ENCODE results near the gene GNB2.
A peak's percentile ranks its signal among the peaks of the same experiment; 100 is the strongest.

The GNB2 gene

GRCh38 chr7:100692578-100692961 is 19.0 kb downstream of the GNB2 start:
- Histone ChIP-seq H3K23ac (ENCODE audit: low read length in 2 of 2) (no peak overlapping the region), H3K14ac (ENCODE audit: low read length in 2 of 2) (no peak overlapping the region), H2BK120ac (ENCODE audit: low read depth, low read length) (no peak overlapping the region), H2BK12ac (ENCODE audit: low read length in 2 of 2) (no peak overlapping the region), H3K4me2 (ENCODE audit: low read length, poor library complexity, severe bottlenecking) (peak overlapping the region; percentile 85), H3K4ac (ENCODE audit: low read depth in 1 of 2, low read length in 2 of 2) (no peak overlapping the region), H3K79me1 (replicated peaks; ENCODE audit: low read length, poor library complexity, severe bottlenecking) (peaks cover 28% of the 10 kb centered on the region), H4K91ac (ENCODE audit: low read length) (no peak overlapping the region), H4K8ac (ENCODE audit: low read length) (no peak overlapping the region), H2AK5ac (ENCODE audit: low read length, severe bottlenecking) (no peak overlapping the region), H3K4me3 (ENCODE audit: insufficient read depth in 1 of 2, low read depth in 1 of 2, low read length in 2 of 2) (peak overlapping the region in 1 of 2 experiments; percentile 95), H3K18ac (ENCODE audit: low read depth in 1 of 2, low read length in 2 of 2) (no peak overlapping the region), H3K27ac (ENCODE audit: low read length, poor library complexity, severe bottlenecking) (no peak overlapping the region), H2AFZ (ENCODE audit: low read depth, low read length) (no peak overlapping the region), H3K4me1 (ENCODE audit: control insufficient read depth, insufficient read depth, low read depth, low read length) (peaks cover 28% of the 10 kb centered on the region), H3K36me3 (ENCODE audit: control insufficient read depth in 1 of 2, insufficient read depth in 2 of 2, low read depth in 1 of 2, low read length in 2 of 2) (peaks cover 16 to 27% of the 10 kb centered on the region in 2 experiments), H3K9me3 (ENCODE audit: control insufficient read depth, low read length) (no peaks in the 10 kb centered on the region), H2BK5ac (ENCODE audit: low read depth, low read length, poor library complexity, severe bottlenecking) (no peak overlapping the region), H3K9ac (ENCODE audit: low read length) (peak overlapping the region; percentile 91), H3K27me3 (ENCODE audit: control insufficient read depth in 1 of 2, insufficient read depth in 1 of 2, low read length in 2 of 2) (no peaks in the 10 kb centered on the region), H2BK15ac (ENCODE audit: low read depth, poor library complexity, severe bottlenecking) (no peak overlapping the region)
- 61% methylated on average over 6 of the region's 6 CpGs for WGBS
- no peak for DNase-seq

- 2% methylated on average over 52 of the region's 81 CpGs for WGBS
- H2AK5ac ChIP-seq (ENCODE audit: low read length, severe bottlenecking), result no peak overlapping the region
- H3K4me2 ChIP-seq (ENCODE audit: low read length, poor library complexity, severe bottlenecking), result peak overlapping the region; percentile 85
- H3K23ac ChIP-seq (ENCODE audit: low read length in 2 of 2), result peak overlapping the region in 1 of 2 experiments; percentile 35
- H3K36me3 ChIP-seq (ENCODE audit: control insufficient read depth in 1 of 2, insufficient read depth in 2 of 2, low read depth in 1 of 2, low read length in 2 of 2), result peaks cover 9 to 18% of the 10 kb centered on the region in 2 experiments
- DNase-seq, result no peak
- peak overlapping the region; percentile 89 to 95 for H3K4me3 ChIP-seq (ENCODE audit: insufficient read depth in 1 of 2, low read depth in 1 of 2, low read length in 2 of 2)
- no peak overlapping the region for H4K8ac ChIP-seq (ENCODE audit: low read length)
- no peak overlapping the region for H2AFZ ChIP-seq (ENCODE audit: low read depth, low read length)
- H2BK5ac ChIP-seq (ENCODE audit: low read depth, low read length, poor library complexity, severe bottlenecking), result no peak overlapping the region
- peak overlapping the region; percentile 92 for H2BK15ac ChIP-seq (ENCODE audit: low read depth, poor library complexity, severe bottlenecking)
- H3K18ac ChIP-seq (ENCODE audit: low read depth in 1 of 2, low read length in 2 of 2), result peak overlapping the region; percentile 87 to 92
- peaks cover 20% of the 10 kb centered on the region for H3K79me1 ChIP-seq (replicated peaks; ENCODE audit: low read length, poor library complexity, severe bottlenecking)
- peak overlapping the region; percentile 84 for H2BK120ac ChIP-seq (ENCODE audit: low read depth, low read length)
- H3K27ac ChIP-seq (ENCODE audit: low read length, poor library complexity, severe bottlenecking), result no peak overlapping the region
- H3K9ac ChIP-seq (ENCODE audit: low read length), result peak overlapping the region; percentile 91
- peak overlapping the region; percentile 68 to 72 for H3K14ac ChIP-seq (ENCODE audit: low read length in 2 of 2)
- H2BK12ac ChIP-seq (ENCODE audit: low read length in 2 of 2), result peak overlapping the region in 1 of 2 experiments; percentile 52
- H3K9me3 ChIP-seq (ENCODE audit: control insufficient read depth, low read length), result no peaks in the 10 kb centered on the region
- H3K4me1 ChIP-seq (ENCODE audit: control insufficient read depth, insufficient read depth, low read depth, low read length), result peaks cover 23% of the 10 kb centered on the region
- H4K91ac ChIP-seq (ENCODE audit: low read length), result peak overlapping the region; percentile 40
- no peaks in the 10 kb centered on the region for H3K27me3 ChIP-seq (ENCODE audit: control insufficient read depth in 1 of 2, insufficient read depth in 1 of 2, low read length in 2 of 2)
- H3K4ac ChIP-seq (ENCODE audit: low read depth in 1 of 2, low read length in 2 of 2), result peak overlapping the region in 1 of 2 experiments; percentile 98
Observed at GRCh38 chr7:100693312-100694097, 20.0 kb downstream of the GNB2 start.

GRCh38 chr7:100694098-100694745 is 20.7 kb downstream of the GNB2 start, which contains the start of gene GIGYF1:
Gene GIGYF1 (minus strand): TSS chr7:100694250. CDS start chr7:100688238, 6,012 bp downstream.
- Histone ChIP-seq H2BK5ac (ENCODE audit: low read depth, low read length, poor library complexity, severe bottlenecking) (no peak within 1 kb of the TSS), H2BK12ac (ENCODE audit: low read length in 2 of 2) (peak within 1 kb of the TSS in 1 of 2 experiments; percentile 52), H2BK120ac (ENCODE audit: low read depth, low read length) (peak within 1 kb of the TSS; percentile 89), H3K9ac (ENCODE audit: low read length) (peak within 1 kb of the TSS; percentile 91), H3K4me3 (ENCODE audit: insufficient read depth in 1 of 2, low read depth in 1 of 2, low read length in 2 of 2) (peak within 1 kb of the TSS; percentile 89 to 95), H3K36me3 (ENCODE audit: control insufficient read depth in 1 of 2, insufficient read depth in 2 of 2, low read depth in 1 of 2, low read length in 2 of 2) (peaks cover 2 to 12% of the 10 kb centered on the region in 2 experiments), H3K27ac (ENCODE audit: low read length, poor library complexity, severe bottlenecking) (no peak within 1 kb of the TSS), H2AK5ac (ENCODE audit: low read length, severe bottlenecking) (no peak within 1 kb of the TSS), H3K9me3 (ENCODE audit: control insufficient read depth, low read length) (no peaks in the 10 kb centered on the region), H3K4ac (ENCODE audit: low read depth in 1 of 2, low read length in 2 of 2) (peak within 1 kb of the TSS in 1 of 2 experiments; percentile 98), H3K4me1 (ENCODE audit: control insufficient read depth, insufficient read depth, low read depth, low read length) (peaks cover 23% of the 10 kb centered on the region), H2BK15ac (ENCODE audit: low read depth, poor library complexity, severe bottlenecking) (peak within 1 kb of the TSS; percentile 92), H3K4me2 (ENCODE audit: low read length, poor library complexity, severe bottlenecking) (peak within 1 kb of the TSS; percentile 85), H3K18ac (ENCODE audit: low read depth in 1 of 2, low read length in 2 of 2) (peak within 1 kb of the TSS; percentile 87 to 92), H3K23ac (ENCODE audit: low read length in 2 of 2) (peak within 1 kb of the TSS in 1 of 2 experiments; percentile 35), H3K79me1 (replicated peaks; ENCODE audit: low read length, poor library complexity, severe bottlenecking) (peaks cover 15% of the 10 kb centered on the region), H4K8ac (ENCODE audit: low read length) (peak within 1 kb of the TSS; percentile 71), H3K14ac (ENCODE audit: low read length in 2 of 2) (peak within 1 kb of the TSS; percentile 68 to 72), H2AFZ (ENCODE audit: low read depth, low read length) (no peak within 1 kb of the TSS), H3K27me3 (ENCODE audit: control insufficient read depth in 1 of 2, insufficient read depth in 1 of 2, low read length in 2 of 2) (peaks cover 3 to 5% of the 10 kb centered on the region in 2 experiments), H4K91ac (ENCODE audit: low read length) (peak within 1 kb of the TSS; percentile 82)
- peak; percentile 71 for DNase-seq
- WGBS, result 0% methylated on average over 20 of the region's 102 CpGs

- H3K4me3 ChIP-seq (ENCODE audit: insufficient read depth in 1 of 2, low read depth in 1 of 2, low read length in 2 of 2), result no peak overlapping the region
- no peak overlapping the region for H2AFZ ChIP-seq (ENCODE audit: low read depth, low read length)
- no peak overlapping the region for H3K23ac ChIP-seq (ENCODE audit: low read length in 2 of 2)
- no peak overlapping the region for H4K91ac ChIP-seq (ENCODE audit: low read length)
- no peak overlapping the region for H3K9ac ChIP-seq (ENCODE audit: low read length)
- H3K14ac ChIP-seq (ENCODE audit: low read length in 2 of 2), result no peak overlapping the region
- H4K8ac ChIP-seq (ENCODE audit: low read length), result no peak overlapping the region
- no peak for DNase-seq
- no peak overlapping the region for H3K4ac ChIP-seq (ENCODE audit: low read depth in 1 of 2, low read length in 2 of 2)
- no peak overlapping the region for H2BK12ac ChIP-seq (ENCODE audit: low read length in 2 of 2)
- H3K79me1 ChIP-seq (replicated peaks; ENCODE audit: low read length, poor library complexity, severe bottlenecking), result peaks cover 3% of the 10 kb centered on the region
- 83% methylated on average over 4 of the region's 6 CpGs for WGBS
- H3K18ac ChIP-seq (ENCODE audit: low read depth in 1 of 2, low read length in 2 of 2), result no peak overlapping the region
- H2BK15ac ChIP-seq (ENCODE audit: low read depth, poor library complexity, severe bottlenecking), result no peak overlapping the region
- no peaks in the 10 kb centered on the region for H3K9me3 ChIP-seq (ENCODE audit: control insufficient read depth, low read length)
- peaks cover 15% of the 10 kb centered on the region for H3K4me1 ChIP-seq (ENCODE audit: control insufficient read depth, insufficient read depth, low read depth, low read length)
- H2AK5ac ChIP-seq (ENCODE audit: low read length, severe bottlenecking), result no peak overlapping the region
- peaks cover 0 to 1% of the 10 kb centered on the region in 2 experiments for H3K36me3 ChIP-seq (ENCODE audit: control insufficient read depth in 1 of 2, insufficient read depth in 2 of 2, low read depth in 1 of 2, low read length in 2 of 2)
- H3K4me2 ChIP-seq (ENCODE audit: low read length, poor library complexity, severe bottlenecking), result no peak overlapping the region
- H3K27ac ChIP-seq (ENCODE audit: low read length, poor library complexity, severe bottlenecking), result no peak overlapping the region
- peaks cover 10 to 16% of the 10 kb centered on the region in 2 experiments for H3K27me3 ChIP-seq (ENCODE audit: control insufficient read depth in 1 of 2, insufficient read depth in 1 of 2, low read length in 2 of 2)
- H2BK5ac ChIP-seq (ENCODE audit: low read depth, low read length, poor library complexity, severe bottlenecking), result no peak overlapping the region
- no peak overlapping the region for H2BK120ac ChIP-seq (ENCODE audit: low read depth, low read length)
Observed at GRCh38 chr7:100696123-100696521, 22.6 kb downstream of the GNB2 start.

Measured in mesenchymal stem cell (in vitro differentiated cells and primary cell).